GM04504 (cell line): ENCODE measurements around the gene VPS50.

Experiments
- DNase-seq: peaks from one replicate; pipeline ENCODE4 v3.0.0-alpha.2; 2012; ENCODE audit warnings: low read depth

The VPS50 gene

GRCh38 chr7:93409324-93409723 is 177.2 kb downstream of the VPS50 start:
- DNase-seq, result no peak
